ENCODE measurements around the gene DPCD. TPM values are rescaled to one million over a fixed set of nuclear protein-coding genes. Genes with fewer than 3 reads are reported as not detected.

The DPCD gene
- total RNA-seq, 1 experiment from 2014 or later, result 20.3 TPM

DNA sequence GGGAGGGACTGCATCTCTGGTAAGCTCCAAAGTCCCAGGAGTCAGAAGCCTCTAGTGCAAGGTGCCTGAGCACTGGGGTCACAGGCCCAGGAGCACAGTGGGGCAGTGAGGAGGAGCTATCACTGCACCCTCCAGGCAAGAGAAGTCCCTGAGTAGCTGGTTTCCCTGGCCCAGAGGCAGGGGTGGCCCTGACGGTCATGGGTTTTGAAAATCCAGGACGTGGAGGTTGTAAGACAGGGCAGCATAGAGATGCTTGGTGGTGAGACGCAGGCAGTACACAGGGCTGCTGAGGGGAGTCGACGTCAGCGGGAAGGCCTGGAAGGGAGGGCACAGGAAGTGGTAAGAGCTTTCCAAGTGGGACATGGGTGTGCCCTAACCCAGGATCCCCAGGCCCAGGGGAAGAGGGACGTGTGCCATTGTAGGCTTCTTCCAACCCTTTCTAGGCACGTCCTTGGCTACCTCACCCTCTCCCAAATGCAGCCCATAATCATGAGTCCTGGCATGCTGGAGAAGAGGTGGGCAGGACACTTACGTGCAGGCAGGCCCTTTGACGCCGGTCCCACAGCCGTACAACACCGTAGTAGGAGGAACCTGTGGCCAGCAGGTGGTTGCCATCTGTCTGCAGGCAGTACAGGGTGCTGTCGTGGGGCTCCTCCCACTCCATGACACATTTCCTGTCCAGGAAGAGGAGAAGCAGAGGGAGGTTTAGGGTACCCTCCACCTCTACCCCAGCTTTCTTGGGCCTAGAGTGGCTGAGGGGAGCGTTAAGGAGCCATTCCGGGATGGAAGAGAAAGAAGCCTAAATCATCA, 23.2 kb downstream of the DPCD start:
- Histone ChIP-seq H3K27ac (no peak overlapping the region), H3K36me3 (ENCODE audit: low read depth) (no peaks in the 10 kb centered on the region), H3K79me2 (ENCODE audit: low read depth) (no peaks in the 10 kb centered on the region), H2AFZ (no peak overlapping the region), H3K4me3 (no peak overlapping the region), H4K20me1 (ENCODE audit: insufficient read depth) (no peaks in the 10 kb centered on the region), H3K9me3 (ENCODE audit: insufficient read depth, low read depth) (no peaks in the 10 kb centered on the region), H3K4me2 (no peak overlapping the region), H3K9me2 (ENCODE audit: insufficient read depth) (no peaks in the 10 kb centered on the region), H3K27me3 (ENCODE audit: insufficient read depth, low read depth) (no peaks in the 10 kb centered on the region), H3K4me1 (replicated peaks; ENCODE audit: insufficient read depth) (no peaks in the 10 kb centered on the region), H3F3A (ENCODE audit: insufficient read depth, low read depth) (no peaks in the 10 kb centered on the region)
- no peak for DNase-seq
- no TSS peak for BruUV-seq (replicated peaks)
- CTCF ChIA-PET, result no interaction called here
- TF ChIP-seq EZH2 (IDR thresholded peaks at IDR 0.05; ENCODE audit: low read depth), result no peak
- TF ChIP-seq CTCF (conservative IDR thresholded peaks at IDR 0.05), result no peak
- POLR2A ChIA-PET (ENCODE audit: unreplicated experiment), result no interaction called here
- intact Hi-C loops (cut with micrococcal nuclease; ENCODE audit: unreplicated experiment), result no loop called here

- Histone ChIP-seq H3K36me3 (ENCODE audit: low read depth) (no peaks in the 10 kb centered on the region), H3F3A (ENCODE audit: insufficient read depth, low read depth) (no peaks in the 10 kb centered on the region), H3K79me2 (ENCODE audit: low read depth) (no peaks in the 10 kb centered on the region), H3K9me3 (ENCODE audit: insufficient read depth, low read depth) (no peaks in the 10 kb centered on the region), H4K20me1 (ENCODE audit: insufficient read depth) (no peaks in the 10 kb centered on the region), H3K27me3 (ENCODE audit: insufficient read depth, low read depth) (no peaks in the 10 kb centered on the region), H3K4me1 (replicated peaks; ENCODE audit: insufficient read depth) (no peaks in the 10 kb centered on the region), H3K4me3 (no peak overlapping the region), H2AFZ (no peak overlapping the region), H3K9me2 (ENCODE audit: insufficient read depth) (no peaks in the 10 kb centered on the region), H3K27ac (no peak overlapping the region), H3K4me2 (no peak overlapping the region)
- intact Hi-C loops (cut with micrococcal nuclease; ENCODE audit: unreplicated experiment), result no loop called here
- no peak for DNase-seq
- ChIA-PET POLR2A (ENCODE audit: unreplicated experiment) (no interaction called here), CTCF (no interaction called here)
- no peak for TF ChIP-seq CTCF (conservative IDR thresholded peaks at IDR 0.05)
- TF ChIP-seq EZH2 (IDR thresholded peaks at IDR 0.05; ENCODE audit: low read depth), result no peak
- BruUV-seq (replicated peaks), result no TSS peak
Measured at GRCh38 chr10:101612086-101612485, 24.0 kb downstream of the DPCD start.

- Histone ChIP-seq H3K36me3 (ENCODE audit: low read depth) (no peaks in the 10 kb centered on the region), H3K9me2 (ENCODE audit: insufficient read depth) (no peaks in the 10 kb centered on the region), H2AFZ (no peak overlapping the region), H3K4me2 (no peak overlapping the region), H3K79me2 (ENCODE audit: low read depth) (no peaks in the 10 kb centered on the region), H3K27ac (no peak overlapping the region), H3K4me1 (replicated peaks; ENCODE audit: insufficient read depth) (no peaks in the 10 kb centered on the region), H3K27me3 (ENCODE audit: insufficient read depth, low read depth) (no peaks in the 10 kb centered on the region), H3F3A (ENCODE audit: insufficient read depth, low read depth) (no peaks in the 10 kb centered on the region), H3K9me3 (ENCODE audit: insufficient read depth, low read depth) (no peaks in the 10 kb centered on the region), H4K20me1 (ENCODE audit: insufficient read depth) (no peaks in the 10 kb centered on the region), H3K4me3 (no peak overlapping the region)
- BruUV-seq (replicated peaks), result no TSS peak
- no peak for TF ChIP-seq CTCF (conservative IDR thresholded peaks at IDR 0.05)
- TF ChIP-seq EZH2 (IDR thresholded peaks at IDR 0.05; ENCODE audit: low read depth), result no peak
- POLR2A ChIA-PET (ENCODE audit: unreplicated experiment), result no interaction called here
- intact Hi-C loops (cut with micrococcal nuclease; ENCODE audit: unreplicated experiment), result no loop called here
- DNase-seq, result no peak
- CTCF ChIA-PET, result no interaction called here
Measured at GRCh38 chr10:101612872-101613271, 24.8 kb downstream of the DPCD start.

All from PC-9 (cell line).